GM18498 (cell line): ENCODE data around the gene MRPL4.

ENCODE experiments used
- ATAC-seq: cut with Tn5 transposase; IDR thresholded peaks from one replicate; pipeline ENCODE4 v1.9.1; 2021; ENCODE audit warnings: mild to moderate bottlenecking, moderate library complexity; ENCODE audit not compliant: unreplicated experiment

Gene MRPL4

GRCh38 chr19:10251792-10252694 lies at the start of gene MRPL4:
Gene MRPL4, plus strand, starts transcription at chr19:10252214. Its CDS starts 40 bp downstream, at chr19:10252254.
- ATAC-seq: peak; percentile 88

- no peak for ATAC-seq
Measured at GRCh38 chr19:10203686-10204085, 48.3 kb upstream of the MRPL4 start.

GRCh38 chr19:10205636-10206035 lies 46.4 kb upstream of the MRPL4 start:
- no peak for ATAC-seq

DNA sequence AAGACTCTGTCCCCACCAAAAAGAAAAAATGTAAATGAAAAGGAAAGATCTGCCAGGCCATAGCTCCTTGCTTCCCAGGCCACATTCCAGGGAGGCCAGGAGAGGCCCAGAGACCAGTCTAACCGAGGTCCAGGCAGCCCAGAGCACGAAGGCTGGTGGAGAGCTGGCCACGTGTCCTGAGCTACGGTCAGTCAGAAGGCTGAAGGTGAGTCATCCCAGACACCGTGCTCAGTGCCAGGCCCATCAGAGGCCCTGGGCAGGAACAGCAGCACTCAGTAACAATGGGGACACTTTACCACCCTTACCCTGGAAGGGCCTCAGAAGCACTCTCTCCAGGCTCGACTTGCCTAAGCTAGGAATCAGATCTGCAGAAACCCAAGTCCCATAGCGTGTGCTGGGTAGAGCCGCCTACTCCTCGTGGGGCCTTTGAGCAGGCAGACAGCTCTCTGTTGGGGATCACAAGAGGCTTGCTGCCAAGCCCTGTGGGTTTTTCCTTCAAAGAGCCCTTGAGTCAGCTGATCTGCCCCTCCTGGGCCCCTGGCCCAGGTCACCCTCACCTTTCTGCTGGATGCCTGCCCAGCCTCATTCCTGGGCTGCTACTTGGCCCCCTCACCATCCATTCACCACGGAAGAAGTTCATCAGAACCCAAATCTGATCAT lies 45.7 kb upstream of the MRPL4 start:
- ATAC-seq: no peak

GRCh38 chr19:10207026-10207425 lies 45.0 kb upstream of the MRPL4 start:
- ATAC-seq: no peak

GRCh38 chr19:10209315-10209714 lies 42.7 kb upstream of the MRPL4 start:
- ATAC-seq: no peak

DNA sequence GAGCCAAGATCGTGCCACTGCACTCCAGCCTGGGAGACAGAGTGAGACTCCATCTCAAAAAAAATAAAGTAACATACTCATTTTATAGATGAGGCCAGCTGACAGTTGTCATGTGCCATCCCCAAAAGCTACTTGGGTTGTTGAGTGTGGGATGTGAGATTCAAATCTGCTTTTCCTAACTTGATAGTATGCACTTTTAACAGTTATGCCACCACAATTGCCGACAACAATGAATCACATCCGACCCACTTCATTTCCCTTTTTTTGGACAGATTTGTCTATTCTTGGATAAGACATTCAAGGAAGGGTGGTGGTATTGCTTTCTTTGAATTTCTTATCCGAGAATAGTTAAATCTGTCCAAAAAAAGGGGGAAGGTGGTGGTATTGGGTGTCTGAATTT lies 41.0 kb upstream of the MRPL4 start:
- ATAC-seq: no peak

DNA sequence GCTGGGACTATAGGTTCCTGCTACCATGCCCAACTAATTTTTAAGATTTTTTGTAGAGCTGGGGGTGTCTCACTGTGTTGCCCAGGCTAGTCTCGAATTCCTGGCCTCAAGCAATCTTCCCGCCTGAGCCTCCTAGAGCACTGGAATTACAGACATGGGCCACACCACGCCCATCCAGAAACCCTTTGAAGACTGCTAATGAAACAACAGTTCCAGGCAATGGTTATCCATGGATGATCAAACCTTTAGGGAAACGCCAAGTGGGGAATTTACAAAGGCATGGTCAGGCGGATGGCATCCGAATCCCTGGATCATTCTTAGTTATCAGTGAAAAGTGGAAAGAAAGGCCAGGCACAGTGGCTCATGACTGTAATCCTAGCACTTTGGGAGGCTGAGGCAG lies 40.3 kb upstream of the MRPL4 start:
- ATAC-seq: no peak

- no peak for ATAC-seq
Measured at GRCh38 chr19:10214784-10215183, 37.2 kb upstream of the MRPL4 start.

DNA sequence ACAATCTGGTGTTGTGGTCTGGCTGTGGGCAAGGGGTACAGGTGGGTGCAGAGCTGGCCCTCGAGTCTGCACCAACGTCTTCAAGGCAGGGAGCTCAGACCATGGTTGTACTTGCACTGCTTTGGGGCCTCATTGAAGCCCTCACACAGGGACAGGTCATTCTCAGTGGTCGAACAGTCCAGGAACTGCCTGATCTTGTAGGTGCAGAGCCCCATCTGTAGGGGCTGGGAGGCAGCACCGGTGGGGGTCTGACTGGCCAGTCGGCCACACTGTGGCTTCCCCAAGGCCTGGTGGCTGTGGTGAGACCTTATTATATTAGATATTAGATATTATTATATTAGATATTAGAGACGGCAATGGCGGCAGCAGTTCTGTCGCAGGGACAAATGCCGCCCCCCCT lies 34.9 kb upstream of the MRPL4 start:
- no peak for ATAC-seq

- ATAC-seq: no peak
Measured at GRCh38 chr19:10219678-10220077, 32.3 kb upstream of the MRPL4 start.

DNA sequence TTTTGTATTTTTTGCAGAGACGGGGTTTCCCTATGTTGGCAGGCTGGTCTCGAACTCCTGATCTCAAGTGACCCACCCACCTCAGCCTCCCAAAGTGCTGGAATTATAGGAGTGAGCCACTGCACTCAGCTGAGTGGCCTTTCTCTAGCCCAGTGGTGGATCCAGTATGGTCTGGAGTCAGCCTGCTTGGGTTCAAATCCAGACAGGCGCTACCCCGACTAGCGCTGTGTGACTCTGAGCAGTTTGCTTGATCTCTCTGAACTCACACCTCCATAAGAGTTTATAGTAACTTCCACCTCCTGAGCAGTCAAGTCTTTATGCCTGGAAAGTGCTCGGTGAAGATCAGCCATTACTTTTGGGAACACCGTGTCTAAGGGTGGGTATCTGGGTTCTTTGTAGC lies 31.3 kb upstream of the MRPL4 start:
- ATAC-seq: no peak

DNA sequence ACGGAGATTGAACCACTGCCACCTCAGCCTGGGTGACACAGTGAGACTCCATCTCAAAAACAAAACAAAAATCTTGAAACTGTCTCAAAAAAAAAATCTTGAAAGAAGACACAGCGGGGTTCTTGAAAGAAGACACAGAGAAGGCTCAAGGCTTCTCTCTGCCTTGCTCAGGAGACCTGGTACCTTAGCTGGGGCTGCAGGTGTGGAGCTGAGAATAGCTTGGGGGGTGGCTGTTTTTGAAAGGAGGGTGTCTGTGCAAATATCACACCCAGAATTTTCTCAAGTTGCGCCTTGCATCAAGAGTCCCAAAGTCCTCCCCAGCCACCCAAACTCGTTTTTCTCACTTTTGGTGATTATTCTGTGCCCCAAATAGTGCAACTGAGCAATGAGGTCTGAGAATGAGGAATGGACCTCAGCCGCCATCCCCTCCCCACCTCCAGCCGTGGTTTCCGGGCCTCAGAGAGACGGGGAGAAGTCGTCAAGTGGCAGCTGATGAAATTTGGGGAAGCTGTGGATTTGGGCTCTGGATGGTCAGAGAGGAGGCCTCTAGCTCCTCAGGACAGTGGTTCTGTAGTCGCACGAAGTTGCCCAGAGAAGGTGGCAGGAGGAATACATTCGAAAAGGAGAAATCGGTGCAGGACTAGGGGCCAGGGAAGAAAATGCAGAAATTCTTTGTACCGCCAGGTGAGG lies 29.7 kb upstream of the MRPL4 start:
- ATAC-seq: no peak

DNA sequence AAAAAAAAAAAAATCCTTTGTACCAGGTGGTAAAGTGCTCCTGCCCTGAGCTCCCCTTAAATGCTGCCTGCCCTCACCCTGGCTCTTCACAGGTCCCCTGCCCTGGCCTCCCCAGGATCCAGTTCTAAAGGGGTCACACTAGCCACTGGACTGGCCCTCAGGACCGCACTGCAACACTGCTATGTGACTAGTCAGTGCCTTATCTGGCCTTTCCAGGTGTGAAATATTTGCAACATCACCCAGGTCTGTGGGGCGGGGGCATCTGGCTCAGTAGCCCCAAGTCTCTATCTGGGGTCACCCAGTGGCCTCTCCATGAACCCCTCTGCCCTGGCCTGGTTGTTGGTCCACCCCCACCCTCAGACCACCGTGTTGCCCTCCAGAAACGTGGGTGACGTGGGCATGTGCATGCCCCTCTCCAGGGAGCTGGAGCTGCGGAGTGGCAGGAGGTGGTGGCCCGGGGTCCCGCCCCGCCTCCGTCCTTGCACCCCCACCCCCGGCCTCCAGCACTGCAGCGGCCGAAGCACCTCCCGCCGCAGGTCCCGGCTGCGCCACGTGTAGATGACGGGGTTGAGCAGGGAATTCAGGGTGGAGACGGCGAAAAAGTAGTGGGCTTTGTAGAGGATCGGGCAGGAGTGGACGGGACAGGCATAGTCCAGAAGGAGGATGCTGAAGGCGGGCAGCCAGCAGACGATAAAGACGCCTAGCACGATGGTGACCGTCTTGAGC lies 28.4 kb upstream of the MRPL4 start:
- no peak for ATAC-seq

DNA sequence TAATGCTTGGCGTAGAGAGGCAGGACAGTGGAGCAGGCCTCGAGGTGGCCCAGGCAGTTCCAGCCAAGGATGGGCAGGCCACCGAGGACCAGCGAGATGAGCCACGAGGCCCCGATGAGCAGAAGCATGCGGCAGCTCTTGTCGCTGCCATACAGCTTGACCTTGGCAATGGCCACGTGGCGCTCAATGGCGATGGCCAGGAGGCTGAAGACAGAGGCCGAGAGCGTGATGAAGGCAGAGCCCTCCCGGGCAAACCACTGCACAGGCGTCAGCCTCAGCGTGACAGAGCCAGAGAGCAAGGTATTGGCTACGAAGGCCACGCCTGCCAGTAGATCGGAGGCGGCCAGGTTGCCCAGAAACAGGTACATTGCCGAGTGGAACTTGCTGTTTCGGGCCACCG lies 27.7 kb upstream of the MRPL4 start:
- no peak for ATAC-seq

DNA sequence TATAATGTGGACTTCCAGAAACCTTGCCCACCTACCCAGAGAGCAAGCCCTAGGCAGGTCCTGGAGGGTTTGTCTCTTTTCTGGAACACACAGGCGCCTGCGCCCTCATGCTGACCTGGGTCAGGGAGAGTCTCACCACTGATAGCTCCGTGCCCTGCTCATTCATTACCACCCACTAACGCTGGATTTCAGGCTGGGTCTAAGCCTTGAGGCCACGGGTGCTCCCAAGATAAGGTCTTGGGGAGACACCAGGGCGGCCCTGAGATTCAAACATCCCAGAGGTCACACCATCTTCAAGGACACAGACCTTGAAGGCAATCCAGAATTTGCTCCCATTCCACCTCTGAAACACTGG lies 26.0 kb upstream of the MRPL4 start:
- no peak for ATAC-seq

GRCh38 chr19:10226376-10227025 lies 25.5 kb upstream of the MRPL4 start:
- ATAC-seq: no peak

- no peak for ATAC-seq
Measured at GRCh38 chr19:10227026-10227971, 24.7 kb upstream of the MRPL4 start.

DNA sequence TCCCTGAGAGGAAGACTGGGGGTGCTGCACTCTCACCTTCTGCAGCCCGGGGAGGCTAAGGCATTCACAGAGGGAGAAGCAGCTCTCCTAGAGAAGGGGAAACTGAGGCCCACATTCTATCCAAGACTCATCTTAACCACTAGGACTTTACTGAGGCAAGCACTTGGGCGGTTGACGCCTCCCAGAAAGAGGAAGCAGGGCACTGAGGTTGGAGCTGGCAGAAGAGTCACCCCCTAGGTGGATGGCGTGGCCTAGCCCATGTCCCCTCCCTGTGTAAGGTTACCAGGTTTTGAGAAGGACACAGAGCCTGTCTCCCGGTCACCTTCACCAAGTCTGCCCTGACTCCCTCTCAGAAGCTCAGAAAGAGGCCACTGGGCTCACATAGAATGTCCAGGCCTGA lies 23.6 kb upstream of the MRPL4 start:
- ATAC-seq: no peak

GRCh38 chr19:10228920-10229319 lies 23.1 kb upstream of the MRPL4 start:
- ATAC-seq: no peak
